ENCODE measurements around the gene ATAD3A.

ATAD3A gene

GRCh38 chr1:1558591-1558990 is 46.6 kb downstream of the ATAD3A start:
- no peak for DNase-seq

- DNase-seq, result no peak
Observed at GRCh38 chr1:1559066-1559465, 47.1 kb downstream of the ATAD3A start.

GRCh38 chr1:1560178-1560577 is 48.2 kb downstream of the ATAD3A start:
- DNase-seq, result no peak

- no peak for DNase-seq
Observed at GRCh38 chr1:1561801-1562470, 50.0 kb downstream of the ATAD3A start.

- no peak for DNase-seq
Observed at GRCh38 chr1:1562556-1563195, 50.7 kb downstream of the ATAD3A start.

GRCh38 chr1:1563688-1564087 is 51.7 kb downstream of the ATAD3A start:
- no peak for DNase-seq

- no peak for DNase-seq
Observed at GRCh38 chr1:1564268-1564667, 52.3 kb downstream of the ATAD3A start.

GRCh38 chr1:1565340-1565739 is 53.4 kb downstream of the ATAD3A start:
- no peak for DNase-seq

- DNase-seq, result no peak
Observed at GRCh38 chr1:1567152-1567875, 55.4 kb downstream of the ATAD3A start.

GRCh38 chr1:1567891-1568291 is 55.9 kb downstream of the ATAD3A start:
- DNase-seq, result no peak

- no peak for DNase-seq
Observed at GRCh38 chr1:1569341-1569740, 57.4 kb downstream of the ATAD3A start.

GRCh38 chr1:1573843-1574720 is 62.1 kb downstream of the ATAD3A start:
- DNase-seq, result peak; percentile 81

GRCh38 chr1:1574721-1575537 is 63.0 kb downstream of the ATAD3A start, which contains the start of gene SSU72:
Gene SSU72, minus strand, starts transcription at chr1:1574863. Its CDS starts 306 bp downstream, at chr1:1574557.
- DNase-seq, result peak; percentile 93

- no peak for DNase-seq
Observed at GRCh38 chr1:1577367-1578011, 65.5 kb downstream of the ATAD3A start.

- no peak for DNase-seq
Observed at GRCh38 chr1:1578371-1578940, 66.5 kb downstream of the ATAD3A start.

GRCh38 chr1:1582585-1583346 is 70.8 kb downstream of the ATAD3A start:
- DNase-seq, result no peak

- no peak for DNase-seq
Observed at GRCh38 chr1:1583347-1584010, 71.5 kb downstream of the ATAD3A start.
